ENCODE measurements around the gene FAAH.

DNA sequence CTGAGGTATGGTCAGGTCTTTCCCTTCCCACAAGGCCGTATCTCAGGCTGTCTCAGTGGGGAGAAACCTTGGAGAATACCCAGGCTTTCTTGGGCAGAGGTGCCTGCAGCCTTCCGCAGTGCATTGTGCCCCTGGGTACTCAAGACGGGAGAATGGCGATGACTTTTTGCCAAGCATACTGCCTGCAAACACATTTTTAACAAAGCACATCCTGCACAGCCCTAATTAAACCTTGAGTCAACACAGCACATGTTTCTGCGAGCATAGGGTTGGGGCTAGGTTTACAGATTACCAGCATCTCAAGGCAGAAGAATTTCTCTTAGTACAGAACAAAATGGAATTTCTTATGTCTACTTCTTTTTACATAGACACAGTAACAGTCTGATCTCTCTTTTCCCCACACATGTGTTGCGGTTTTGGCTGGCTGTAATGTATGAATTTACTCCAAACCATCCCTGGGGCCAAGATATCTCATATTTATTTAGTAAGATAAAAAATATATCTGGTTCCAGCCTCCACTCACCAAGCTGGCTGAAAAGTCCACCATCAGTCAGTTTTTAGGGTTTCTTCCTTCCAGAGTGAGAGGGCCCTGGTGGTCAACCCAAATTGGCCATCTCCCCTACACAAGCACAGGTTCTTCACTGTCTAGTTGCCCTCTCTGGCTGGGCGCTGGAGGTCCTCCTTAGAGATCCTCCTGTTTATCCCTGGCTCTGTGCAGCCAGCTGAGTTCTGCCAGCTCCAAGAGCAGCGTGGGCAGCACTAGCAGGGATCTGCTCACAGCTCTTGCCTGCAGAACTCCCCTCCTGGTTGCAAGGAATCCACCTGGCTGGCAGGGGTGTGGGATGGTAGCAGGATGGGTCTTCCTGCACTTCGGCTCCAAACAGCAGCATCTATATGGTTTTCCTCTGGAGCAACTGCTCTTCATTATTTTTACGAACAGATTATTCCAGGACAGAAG lies 2.6 kb downstream of the FAAH start:
- TF ChIP-seq CTCF (IDR thresholded peaks at IDR 0.05) (no peak), POLR2A (IDR thresholded peaks at IDR 0.05) (no peak)
